HepG2 (cell line): ENCODE measurements around the gene EPB41L3. TPM values are rescaled to one million over a fixed set of nuclear protein-coding genes. Genes with fewer than 3 reads are reported as not detected.

Source experiments
- ATAC-seq: fragments of 200-7000 bp; cut with Tn5 transposase; 3 replicates; pipeline ENCODE4 v1.9.1; 2020; ENCODE audit warnings: mild to moderate bottlenecking, moderate library complexity
- BruUV-seq: library from RNA; stranded (reverse); fragments of 400-500 nt; replicated peaks from 2 replicates; lab custom pipeline; 2021; lab: Mats Ljungman, UMichigan
- CTCF ChIA-PET: fragments of 300-600 bp; formaldehyde crosslinking; extraction: SDS; loops from one replicate; lab custom pipeline; 2021; ENCODE audit warnings: low total read pairs, inconsistent platforms, low intra/inter-chr PET ratio; lab: Yijun Ruan, JAX
- POLR2A ChIA-PET: fragments of 350-600 bp; sonication (Branson Sonifier 250); formaldehyde crosslinking; loops from one replicate; lab custom pipeline; 2020; ENCODE audit warnings: antibody characterized with exemption, inconsistent platforms; lab: Yijun Ruan, JAX
- DNase-seq: peaks from one replicate; pipeline ENCODE4 v3.0.0-alpha.2; 2015; ENCODE audit warnings: low spot score
- FAIRE-seq: peaks from 3 replicates; lab custom pipeline; 2011; peaks lifted over from hg19 to GRCh38; lab: Jason Lieb, UNC
- H2AFZ ChIP-seq: one replicate; pipeline ENCODE4 v1.6.1; 2011; ENCODE audit warnings: low read length, inconsistent platforms
- H3K27ac ChIP-seq: fragments of 300-600 bp; 3 replicates; pipeline ENCODE4 v1.8.0; 2011; ENCODE audit warnings: mixed run types, mild to moderate bottlenecking, mixed read lengths, low read length, inconsistent platforms; ENCODE audit not compliant: insufficient read depth; ENCODE audit errors: extremely low read length
- H3K27me3 ChIP-seq, 2 experiments: fragments of 200-600 bp in 1 of 2; 2 replicates in 1 of 2; 3 replicates in 1 of 2; pipeline versions ENCODE4 v1.6.0 to v1.8.0; 2011; ENCODE audit warnings: low read length in 2 of 2, mild to moderate bottlenecking in 2 of 2, moderate library complexity in 2 of 2, inconsistent platforms in 1 of 2; ENCODE audit not compliant: insufficient read depth in 2 of 2, control insufficient read depth in 1 of 2
- H3K36me3 ChIP-seq, 2 experiments: fragments of 200-600 bp in 1 of 2; replicated peaks in 1 of 2; 2 replicates in 1 of 2; 3 replicates in 1 of 2; pipeline versions ENCODE4 v1.5.1 to v1.8.0; 2011; ENCODE audit warnings: low read length in 2 of 2, inconsistent platforms in 1 of 2; ENCODE audit not compliant: insufficient read depth in 2 of 2, control insufficient read depth in 1 of 2
- H3K4me1 ChIP-seq: 2 replicates; pipeline ENCODE4 v1.5.1; 2012; ENCODE audit warnings: low read length, inconsistent platforms; ENCODE audit not compliant: insufficient read depth
- H3K4me2 ChIP-seq: 2 replicates; pipeline ENCODE4 v1.6.0; 2011; ENCODE audit warnings: low read depth, low read length, inconsistent platforms
- H3K4me3 ChIP-seq, 3 experiments: fragments of 200-600 bp in 1 of 3; sonication (generic), shearing (Covaris generic) in 1 of 3; replicated peaks in 1 of 3; 2 replicates each; pipeline ENCODE4 v1.5.1; 2011 to 2016; ENCODE audit warnings: low read length in 3 of 3, inconsistent platforms in 2 of 3, low read depth in 2 of 3, mild to moderate bottlenecking in 2 of 3, control low read depth in 1 of 3, mixed read lengths in 1 of 3; ENCODE audit not compliant: insufficient read depth in 1 of 3
- H3K79me2 ChIP-seq: one replicate; pipeline ENCODE4 v1.6.1; 2011; ENCODE audit warnings: low read length, inconsistent platforms; ENCODE audit not compliant: insufficient read depth
- H3K9ac ChIP-seq: 2 replicates; pipeline ENCODE4 v1.6.0; 2011; ENCODE audit warnings: mild to moderate bottlenecking, low read depth, low read length, inconsistent platforms; ENCODE audit not compliant: insufficient read depth
- H3K9me3 ChIP-seq: 2 replicates; pipeline ENCODE4 v1.5.1; 2012; ENCODE audit warnings: mild to moderate bottlenecking, low read length
- H4K20me1 ChIP-seq: 2 replicates; pipeline ENCODE4 v1.6.0; 2011; ENCODE audit warnings: inconsistent platforms, mild to moderate bottlenecking, low read length, moderate library complexity; ENCODE audit not compliant: insufficient read depth
- NR3C1 ChIP-seq: sonication (generic); formaldehyde crosslinking; IDR thresholded peaks from 2 replicates; pipeline ENCODE4 v1.4.0; 2020; ENCODE audit warnings: missing genetic modification reagents
- RERE ChIP-seq: IDR thresholded peaks from 2 replicates; pipeline ENCODE4 v1.6.1; 2016; ENCODE audit warnings: low read depth, missing genetic modification reagents, missing compliant biosample characterization
- ZNF33B ChIP-seq: sonication (generic); formaldehyde crosslinking; IDR thresholded peaks from 2 replicates; pipeline ENCODE4 v1.5.1; 2020; ENCODE audit warnings: mild to moderate bottlenecking, missing genetic modification reagents
- WGBS: methylation state at CpG from one replicate; pipeline ENCODE4 v1.1.6; 2017; ENCODE audit warnings: low lambda C conversion rate; 5-methylcytosine and 5-hydroxymethylcytosine counted together
- in situ Hi-C: cut with HindIII; loops from 2 replicates; pipeline ENCODE4 v1.10.0; 2017; ENCODE audit warnings: low pct_unique_long_range_greater_than_20kb; ENCODE audit not compliant: extremely low pct_ligation_motif_present
- intact Hi-C: fragments of 100-400 bp; cut with micrococcal nuclease; formaldehyde crosslinking; loops from one replicate; pipeline ENCODE4 v1.10.0; 2022; ENCODE audit not compliant: unreplicated experiment
- polyA plus RNA-seq, 8 experiments: library from polyadenylated mRNA; depleted of rRNA in 3 of 8; stranded (reverse) in 7 of 8; unstranded in 1 of 8; fragments of >200 nt; fragmentation: Illumina TruSeq in 4 of 8; extraction: Trizol in 4 of 8; gene quantifications; 2 replicates each; pipeline versions ENCODE4 v1.2.1 to v1.2.3, GENCODE V29; 2011 to 2016; ENCODE audit warnings: low read depth in 4 of 8, missing spikeins in 1 of 8, mixed read lengths in 1 of 8; ENCODE audit not compliant: insufficient read depth in 1 of 8
- total RNA-seq, 5 experiments: library from RNA; depleted of rRNA; stranded (reverse); fragments of >200 nt; fragmentation: Illumina TruSeq; extraction: Trizol; gene quantifications; 2 replicates each; pipeline ENCODE4 v1.2.3, GENCODE V29; 2016; ENCODE audit warnings: low read depth in 1 of 5

The EPB41L3 gene
- total and polyA plus RNA-seq, 2 of the 13 experiments (the other 11 are each of a cell fraction or from before 2014, with no cell fraction given), result not detected

DNA sequence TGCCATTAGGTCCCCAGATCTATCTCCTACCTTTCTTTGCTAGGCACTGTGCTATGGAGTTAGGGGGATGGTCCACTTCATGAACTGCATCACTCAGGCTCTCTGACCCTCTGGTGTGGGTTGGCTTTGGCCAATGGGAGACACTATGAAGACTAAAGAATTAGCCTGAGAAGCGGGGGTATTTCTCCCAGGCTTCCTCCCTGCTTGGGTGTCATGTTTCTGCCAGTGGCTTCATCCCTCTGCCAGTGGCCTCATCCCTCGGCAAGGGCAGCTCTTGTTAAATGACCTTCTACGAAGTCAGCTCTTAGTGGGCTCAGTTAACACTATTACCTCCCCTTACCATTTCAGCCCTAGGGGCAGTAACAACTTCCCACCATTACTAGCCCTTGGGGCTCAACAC lies 41.9 kb upstream of the EPB41L3 start:
- in situ Hi-C loops (no loop called here), intact Hi-C loops (no loop called here)
- H3K27ac ChIP-seq, result no peak overlapping the region
- no peak for ATAC-seq
- CTCF ChIA-PET, result no interaction called here
- BruUV-seq, result no TSS peak
- TF ChIP-seq NR3C1 (no peak), RERE (CRISPR knock-in tag) (no peak), ZNF33B (no peak)
- H3K9ac ChIP-seq, result no peak overlapping the region
- no peaks in the 10 kb centered on the region for H3K27me3 ChIP-seq
- H3K4me3 ChIP-seq, result no peak overlapping the region
- POLR2A ChIA-PET, result no interaction called here
- H3K9me3 ChIP-seq, result no peaks in the 10 kb centered on the region
- no peaks in the 10 kb centered on the region for H3K36me3 ChIP-seq
- no peaks in the 10 kb centered on the region for H3K4me1 ChIP-seq
- no peak overlapping the region for H2AFZ ChIP-seq
- WGBS, result 38% methylated on average over 2 of the region's 3 CpGs
- no peak for DNase-seq
- no peak overlapping the region for H3K4me2 ChIP-seq
- no peak for FAIRE-seq
- no peaks in the 10 kb centered on the region for H4K20me1 ChIP-seq
- H3K79me2 ChIP-seq, result no peaks in the 10 kb centered on the region
